Testis (tissue), 3 donors: ENCODE measurements around the gene KDM2A. TPM values are rescaled to one million over a fixed set of nuclear protein-coding genes. Genes with fewer than 3 reads are reported as not detected.
A peak's percentile ranks its signal among the peaks of the same experiment; 100 is the strongest.

Experiments used
- DNase-seq: peaks from one replicate; pipeline ENCODE4 v3.0.0-alpha.2; 2019
- H3K27ac ChIP-seq, 2 donors: fragments of 200-600 bp; sonication (generic); one replicate each; pipeline ENCODE4 v1.5.1; 2019
- H3K27me3 ChIP-seq: fragments of 200-600 bp; sonication (generic); one replicate; pipeline ENCODE4 v1.5.1; 2019
- H3K36me3 ChIP-seq: fragments of 200-600 bp; sonication (generic); one replicate; pipeline ENCODE4 v1.5.1; 2017; ENCODE audit warnings: low read depth; ENCODE audit errors: missing control alignments
- H3K4me1 ChIP-seq: fragments of 200-600 bp; sonication (generic); one replicate; pipeline ENCODE4 v1.5.1; 2019
- H3K4me3 ChIP-seq, 2 donors: fragments of 200-600 bp; sonication (generic); one replicate each; pipeline ENCODE4 v1.5.1; 2017 to 2019
- H3K9me3 ChIP-seq: fragments of 200-600 bp; sonication (generic); one replicate; pipeline ENCODE4 v1.5.1; 2017
- POLR2A ChIP-seq: fragments of 450-650 bp; IDR thresholded peaks from one replicate; pipeline ENCODE4 v1.6.1; 2017; ENCODE audit warnings: antibody characterized with exemption, mild to moderate bottlenecking, moderate library complexity
- WGBS, 2 donors: methylation state at CpG; one replicate each; pipeline ENCODE4 v1.1.5; 2018; 5-methylcytosine and 5-hydroxymethylcytosine counted together
- intact Hi-C: fragments of 100-400 bp; cut with DNase I; formaldehyde crosslinking; loops from one replicate; pipeline ENCODE4 v1.15.1; 2023; ENCODE audit warnings: low total_unique reads
- polyA plus RNA-seq: library from polyadenylated mRNA; stranded (reverse); fragments of 350-450 nt; fragmentation: Illumina TruSeq; extraction: RNeasy Lipid Tissue Mini Kit (QIAGEN cat#74804); gene quantifications from one replicate; pipeline ENCODE4 v1.2.3, GENCODE V29; 2014; ENCODE audit warnings: low read depth, low replicate concordance; ENCODE audit not compliant: insufficient read depth
- total RNA-seq, 2 donors: library from RNA; depleted of rRNA; stranded (reverse); fragments of >200 nt; gene quantifications; one replicate each; pipeline ENCODE4 v1.2.3, GENCODE V29; 2016
- TF ChIP-seq, protein P1 (sequence below), 3 experiments: fragments of 450-650 bp in 2 of 3; fragments of 200-600 bp in 1 of 3; sonication (generic) in 1 of 3; IDR thresholded peaks; one replicate each; pipeline ENCODE4 v1.5.1; 2016 to 2019; ENCODE audit warnings: antibody characterized with exemption in 3 of 3, mild to moderate bottlenecking in 2 of 3, moderate library complexity in 1 of 3

Gene KDM2A
- total and polyA plus RNA-seq, 3 donors from 2014 or later = 106 to 169 (median 142) TPM

DNA sequence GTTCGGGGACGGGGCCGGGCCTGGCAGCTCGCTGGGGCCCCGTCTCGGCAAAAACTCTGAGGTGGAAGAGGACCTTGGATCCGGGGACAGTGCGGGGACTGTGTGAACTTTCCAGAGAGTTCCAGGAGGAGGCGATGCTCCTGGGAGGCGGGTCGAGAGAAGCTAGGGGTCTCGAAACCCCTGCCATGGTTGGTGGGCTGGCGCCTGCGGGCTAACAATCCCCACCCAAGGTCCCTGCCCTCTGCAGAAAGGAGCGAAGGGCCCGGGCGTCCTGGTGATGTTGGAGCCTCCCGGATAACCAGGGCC lies 142.5 kb downstream of the KDM2A start:
- peak overlapping the region; percentile 27 to 41 for H3K4me3 ChIP-seq
- WGBS, 2 donors = 9% methylated on average over 18 of the region's 18 CpGs; no CpG with 5 or more reads in 1 of the 2 donors
- H3K36me3 ChIP-seq = no peaks in the 10 kb centered on the region
- H3K27me3 ChIP-seq = no peaks in the 10 kb centered on the region
- intact Hi-C loops = no loop called here
- DNase-seq = no peak
- peaks cover 15% of the 10 kb centered on the region for H3K4me1 ChIP-seq
- H3K9me3 ChIP-seq = no peaks in the 10 kb centered on the region
- H3K27ac ChIP-seq = peak overlapping the region; percentile 11 to 34
- no peak for TF ChIP-seq POLR2A

DNA sequence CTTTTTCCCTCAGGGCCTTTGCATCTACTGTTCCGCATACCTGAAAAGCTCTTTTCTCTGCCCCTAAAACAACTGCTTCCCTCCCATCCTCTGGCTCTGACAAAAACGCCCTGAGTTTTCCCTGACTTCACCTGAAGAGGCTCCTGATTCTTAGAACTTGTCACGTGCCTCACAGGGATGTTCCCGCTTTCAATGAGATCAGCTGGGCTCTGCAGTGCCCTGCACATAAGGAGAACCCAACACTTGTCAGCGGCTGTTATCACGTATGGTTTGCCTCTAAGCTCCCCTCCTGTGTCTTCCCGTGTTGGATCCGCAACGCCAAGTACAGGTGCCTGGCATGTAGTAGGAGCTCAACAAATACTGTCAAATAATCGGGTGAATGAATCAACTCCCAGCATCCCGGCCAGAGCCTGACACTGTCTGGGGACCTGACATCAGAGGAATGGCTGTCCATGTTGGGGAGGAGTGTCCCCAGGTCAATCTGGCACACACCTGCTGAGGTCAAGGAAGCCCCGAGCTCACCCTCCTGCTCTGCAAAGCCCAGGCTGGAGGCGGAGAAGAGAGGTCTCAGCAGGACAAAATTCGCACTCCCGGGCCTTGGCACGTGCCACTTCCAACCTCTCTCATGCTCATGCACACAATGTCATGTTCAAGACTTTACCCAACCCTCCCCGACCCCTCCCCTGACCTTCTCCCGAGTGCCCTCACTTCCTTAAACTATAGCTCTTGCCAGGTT lies 143.1 kb downstream of the KDM2A start:
- intact Hi-C loops = no loop called here

DNA sequence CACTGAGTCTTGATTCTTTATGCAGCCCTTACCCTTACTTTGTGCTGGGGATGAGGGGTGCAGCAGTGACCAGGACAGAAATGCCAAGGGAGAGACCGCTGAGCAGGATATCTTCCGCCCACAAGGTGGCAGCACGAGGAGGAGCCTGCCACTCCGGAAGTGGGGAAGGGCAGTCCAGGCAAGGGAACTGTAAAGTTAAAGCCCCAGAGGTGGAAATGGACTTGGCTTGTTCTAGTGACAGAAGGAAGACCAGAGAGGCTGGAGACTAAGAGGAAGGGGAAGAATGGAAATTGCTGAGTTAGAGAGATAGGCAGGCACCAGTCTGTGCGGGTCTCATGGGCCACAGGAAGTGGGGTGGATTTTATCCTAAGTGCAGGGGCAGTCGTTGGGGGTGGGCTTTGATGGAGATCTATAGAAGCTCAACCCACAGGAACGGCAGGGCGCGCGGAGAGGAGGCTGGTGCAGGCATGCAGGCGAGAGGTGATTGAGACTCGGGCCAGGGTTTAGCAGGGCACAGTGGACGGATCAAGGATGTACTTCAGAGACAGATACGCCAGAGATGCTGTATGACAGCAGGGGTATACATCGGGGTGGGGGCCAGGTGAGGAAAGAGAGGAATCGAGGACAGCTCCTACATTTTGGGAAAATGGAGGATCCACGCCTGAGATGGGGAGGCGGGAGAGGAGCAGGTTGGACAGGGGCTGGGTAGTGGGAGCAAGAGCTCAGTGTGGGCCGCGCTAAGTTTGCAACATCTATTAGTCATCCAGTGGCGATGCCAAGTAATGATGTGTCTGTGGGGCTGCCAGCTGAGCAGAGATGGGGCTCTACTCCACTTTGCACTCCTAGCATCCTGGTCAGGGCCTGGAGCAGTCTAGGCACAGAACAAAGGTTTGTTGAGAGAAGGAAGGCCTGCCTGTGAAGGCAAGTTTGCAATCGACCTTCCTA lies 143.9 kb downstream of the KDM2A start:
- no peak overlapping the region for H3K4me3 ChIP-seq

More for the DNA sequence above, 143.1 kb downstream of the KDM2A start:
- H3K27ac ChIP-seq = no peak overlapping the region
- WGBS, 2 donors = 41 to 55% methylated on average over 17 to 18 of the region's 18 CpGs
- no peak for DNase-seq
- TF ChIP-seq, protein P1, sequence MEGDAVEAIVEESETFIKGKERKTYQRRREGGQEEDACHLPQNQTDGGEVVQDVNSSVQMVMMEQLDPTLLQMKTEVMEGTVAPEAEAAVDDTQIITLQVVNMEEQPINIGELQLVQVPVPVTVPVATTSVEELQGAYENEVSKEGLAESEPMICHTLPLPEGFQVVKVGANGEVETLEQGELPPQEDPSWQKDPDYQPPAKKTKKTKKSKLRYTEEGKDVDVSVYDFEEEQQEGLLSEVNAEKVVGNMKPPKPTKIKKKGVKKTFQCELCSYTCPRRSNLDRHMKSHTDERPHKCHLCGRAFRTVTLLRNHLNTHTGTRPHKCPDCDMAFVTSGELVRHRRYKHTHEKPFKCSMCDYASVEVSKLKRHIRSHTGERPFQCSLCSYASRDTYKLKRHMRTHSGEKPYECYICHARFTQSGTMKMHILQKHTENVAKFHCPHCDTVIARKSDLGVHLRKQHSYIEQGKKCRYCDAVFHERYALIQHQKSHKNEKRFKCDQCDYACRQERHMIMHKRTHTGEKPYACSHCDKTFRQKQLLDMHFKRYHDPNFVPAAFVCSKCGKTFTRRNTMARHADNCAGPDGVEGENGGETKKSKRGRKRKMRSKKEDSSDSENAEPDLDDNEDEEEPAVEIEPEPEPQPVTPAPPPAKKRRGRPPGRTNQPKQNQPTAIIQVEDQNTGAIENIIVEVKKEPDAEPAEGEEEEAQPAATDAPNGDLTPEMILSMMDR (IDR thresholded peaks at IDR 0.05) = no peak
- TF ChIP-seq POLR2A = no peak
- no peaks in the 10 kb centered on the region for H3K36me3 ChIP-seq
- no peak overlapping the region for H3K4me3 ChIP-seq
- H3K4me1 ChIP-seq = peaks cover 17% of the 10 kb centered on the region
- H3K9me3 ChIP-seq = no peaks in the 10 kb centered on the region
- H3K27me3 ChIP-seq = no peaks in the 10 kb centered on the region

DNA sequence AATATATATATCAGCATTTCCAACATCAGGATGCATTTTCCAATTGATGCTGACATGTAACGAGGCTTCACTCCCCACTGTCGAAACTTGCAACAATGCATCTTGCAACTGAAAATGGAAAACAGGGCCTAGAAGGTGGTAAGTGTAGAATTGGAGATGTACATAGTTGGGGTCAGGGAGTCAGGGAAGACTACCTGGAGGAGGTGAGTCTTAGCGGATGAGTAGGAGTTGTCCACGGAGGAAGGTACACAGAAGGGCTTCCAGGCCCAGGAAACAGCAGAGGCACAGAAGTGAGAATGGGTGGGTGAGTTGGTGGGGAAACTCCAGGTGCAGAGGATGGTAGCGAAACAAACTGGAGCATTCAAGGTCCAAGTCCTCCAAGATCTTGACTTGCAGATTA lies 145.2 kb downstream of the KDM2A start:
- Histone ChIP-seq H3K9me3 (no peaks in the 10 kb centered on the region), H3K27ac (no peak overlapping the region), H3K27me3 (no peaks in the 10 kb centered on the region), H3K36me3 (no peaks in the 10 kb centered on the region), H3K4me1 (peaks cover 37% of the 10 kb centered on the region), H3K4me3 (no peak overlapping the region)
- 93 to 96% methylated on average over 5 of the region's 5 CpGs for WGBS, 2 donors
- no peak for DNase-seq
- intact Hi-C loops = loop anchor here (2.0 kb wide), 1 partner anchor 53 kb away; no protein-coding TSS in a partner anchor
- TF ChIP-seq, protein P1 (IDR thresholded peaks at IDR 0.05) = no peak
- no peak for TF ChIP-seq POLR2A

More for the DNA sequence above, 143.9 kb downstream of the KDM2A start:
- Histone ChIP-seq H3K27me3 (no peaks in the 10 kb centered on the region), H3K36me3 (no peaks in the 10 kb centered on the region), H3K4me1 (peaks cover 26% of the 10 kb centered on the region), H3K9me3 (no peaks in the 10 kb centered on the region), H3K27ac (peak overlapping the region in 1 of 2 donors; percentile 23)
- intact Hi-C loops = no loop called here
- peak; percentile 86 for DNase-seq
- TF ChIP-seq, protein P1 (IDR thresholded peaks at IDR 0.05) = peak; percentile 74 to 80 (median 78)
- no peak for TF ChIP-seq POLR2A
- WGBS, 2 donors = 56 to 72% methylated on average over 22 of the region's 22 CpGs
